ENCODE results near the gene RAD51B. TPM values are rescaled to one million over a fixed set of nuclear protein-coding genes. Genes with fewer than 3 reads are reported as not detected.
A peak's percentile ranks its signal among the peaks of the same experiment; 100 is the strongest.
"Not testable (repeated sequence)": the region's sequence is repeated elsewhere in the genome, so short reads cannot be mapped to it uniquely, and the experiment has no call there.

Gene RAD51B
- total RNA-seq, 2 donors from 2014 or later: 22.8 to 33.8 TPM

DNA sequence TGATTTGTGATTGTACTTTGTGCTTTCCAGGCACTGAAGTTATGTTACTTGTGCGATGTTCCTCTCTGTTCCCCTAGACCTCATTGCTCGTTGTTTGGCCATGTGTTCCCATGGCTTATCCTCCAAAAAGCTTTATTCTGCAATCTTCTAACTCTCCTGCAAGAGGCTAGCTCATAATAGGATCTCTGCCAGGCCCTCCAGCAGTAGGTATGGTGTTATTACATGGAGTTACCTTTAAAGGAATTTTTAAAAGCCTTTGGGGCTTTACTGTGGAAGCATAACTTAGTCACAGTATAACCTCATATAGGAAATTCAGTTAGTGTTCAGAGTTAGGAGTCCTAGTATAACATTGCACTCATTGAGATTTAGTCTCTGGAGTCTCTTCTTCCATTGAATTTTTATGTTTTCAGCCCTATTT, 292.3 kb downstream of the RAD51B start:
- Histone ChIP-seq H3K27ac (ENCODE audit: low read depth, low read length) (peak overlapping the region; percentile 21), H3K9ac (ENCODE audit: extremely low read depth, low read length, poor library complexity, severe bottlenecking) (no peak overlapping the region), H3K9me3 (ENCODE audit: control insufficient read depth, low read length) (no peaks in the 10 kb centered on the region), H3K36me3 (ENCODE audit: control insufficient read depth, insufficient read depth, low read length) (no peaks in the 10 kb centered on the region), H3K4me1 (ENCODE audit: control insufficient read depth, insufficient read depth, low read length) (peaks cover 6% of the 10 kb centered on the region), H3K4me3 (ENCODE audit: low read length) (no peak overlapping the region), H3K27me3 (ENCODE audit: control insufficient read depth, insufficient read depth, low read length, poor library complexity, severe bottlenecking) (peaks cover 5% of the 10 kb centered on the region)
- H3K27ac Mint-ChIP-seq: no peak overlapping the region
- 60 to 88% methylated on average over 1 to 2 of the region's 2 CpGs for WGBS, 2 experiments (ENCODE audit: insufficient coverage in 1 of 2, insufficient read length in 1 of 2)
- DNase-seq: no peak
- H3K4me1 Mint-ChIP-seq: peaks cover 16% of the 10 kb centered on the region
- no peaks in the 10 kb centered on the region for H3K9me3 Mint-ChIP-seq
- H3K27me3 Mint-ChIP-seq (ENCODE audit: insufficient read depth): peaks cover 7% of the 10 kb centered on the region
- no peaks in the 10 kb centered on the region for H3K36me3 Mint-ChIP-seq (ENCODE audit: low read depth)
- H3K4me3 Mint-ChIP-seq: no peak overlapping the region
- TF ChIP-seq, protein P1, sequence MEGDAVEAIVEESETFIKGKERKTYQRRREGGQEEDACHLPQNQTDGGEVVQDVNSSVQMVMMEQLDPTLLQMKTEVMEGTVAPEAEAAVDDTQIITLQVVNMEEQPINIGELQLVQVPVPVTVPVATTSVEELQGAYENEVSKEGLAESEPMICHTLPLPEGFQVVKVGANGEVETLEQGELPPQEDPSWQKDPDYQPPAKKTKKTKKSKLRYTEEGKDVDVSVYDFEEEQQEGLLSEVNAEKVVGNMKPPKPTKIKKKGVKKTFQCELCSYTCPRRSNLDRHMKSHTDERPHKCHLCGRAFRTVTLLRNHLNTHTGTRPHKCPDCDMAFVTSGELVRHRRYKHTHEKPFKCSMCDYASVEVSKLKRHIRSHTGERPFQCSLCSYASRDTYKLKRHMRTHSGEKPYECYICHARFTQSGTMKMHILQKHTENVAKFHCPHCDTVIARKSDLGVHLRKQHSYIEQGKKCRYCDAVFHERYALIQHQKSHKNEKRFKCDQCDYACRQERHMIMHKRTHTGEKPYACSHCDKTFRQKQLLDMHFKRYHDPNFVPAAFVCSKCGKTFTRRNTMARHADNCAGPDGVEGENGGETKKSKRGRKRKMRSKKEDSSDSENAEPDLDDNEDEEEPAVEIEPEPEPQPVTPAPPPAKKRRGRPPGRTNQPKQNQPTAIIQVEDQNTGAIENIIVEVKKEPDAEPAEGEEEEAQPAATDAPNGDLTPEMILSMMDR (conservative IDR thresholded peaks at IDR 0.05): no peak

DNA sequence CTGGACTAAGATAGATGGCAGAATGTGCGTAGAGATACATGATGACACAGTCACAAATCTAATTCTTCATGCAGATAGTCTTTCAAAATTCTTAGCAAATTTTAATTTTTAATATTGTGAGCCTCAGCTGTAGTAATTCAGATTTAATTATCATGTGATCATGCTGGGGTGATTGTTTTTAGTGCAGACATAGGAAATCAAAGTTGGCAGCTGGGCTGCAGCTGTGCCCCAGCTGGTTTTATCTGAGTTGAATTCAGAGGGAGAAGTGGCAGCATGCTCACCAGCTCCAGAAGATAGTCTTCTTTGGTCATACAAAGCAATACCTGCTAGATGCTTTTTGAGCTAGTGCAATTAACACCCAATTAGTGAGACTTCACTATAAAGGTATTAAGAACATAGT, 292.9 kb downstream of the RAD51B start:
- Histone ChIP-seq H3K9ac (ENCODE audit: extremely low read depth, low read length, poor library complexity, severe bottlenecking) (no peak overlapping the region), H3K36me3 (ENCODE audit: control insufficient read depth, insufficient read depth, low read length) (no peaks in the 10 kb centered on the region), H3K4me3 (ENCODE audit: low read length) (no peak overlapping the region), H3K27me3 (ENCODE audit: control insufficient read depth, insufficient read depth, low read length, poor library complexity, severe bottlenecking) (no peaks in the 10 kb centered on the region), H3K9me3 (ENCODE audit: control insufficient read depth, low read length) (no peaks in the 10 kb centered on the region), H3K27ac (ENCODE audit: low read depth, low read length) (no peak overlapping the region), H3K4me1 (ENCODE audit: control insufficient read depth, insufficient read depth, low read length) (peaks cover 6% of the 10 kb centered on the region)
- Mint-ChIP-seq H3K4me3 (no peak overlapping the region), H3K4me1 (peaks cover 16% of the 10 kb centered on the region), H3K27me3 (ENCODE audit: insufficient read depth) (peaks cover 3% of the 10 kb centered on the region), H3K27ac (no peak overlapping the region), H3K9me3 (no peaks in the 10 kb centered on the region), H3K36me3 (ENCODE audit: low read depth) (no peaks in the 10 kb centered on the region)
- WGBS, 2 experiments (ENCODE audit: insufficient coverage in 1 of 2, insufficient read length in 1 of 2): 100% methylated on average over 1 of the region's 1 CpG; no CpG with 5 or more reads in 1 of the 2 experiments
- TF ChIP-seq, protein P1 (conservative IDR thresholded peaks at IDR 0.05): no peak
- no peak for DNase-seq

- no peaks in the 10 kb centered on the region for H3K9me3 Mint-ChIP-seq
- Histone ChIP-seq H3K9me3 (ENCODE audit: control insufficient read depth, low read length) (no peaks in the 10 kb centered on the region), H3K9ac (ENCODE audit: extremely low read depth, low read length, poor library complexity, severe bottlenecking) (no peak overlapping the region), H3K36me3 (ENCODE audit: control insufficient read depth, insufficient read depth, low read length) (no peaks in the 10 kb centered on the region), H3K27me3 (ENCODE audit: control insufficient read depth, insufficient read depth, low read length, poor library complexity, severe bottlenecking) (no peaks in the 10 kb centered on the region), H3K4me3 (ENCODE audit: low read length) (peak overlapping the region; percentile 4), H3K27ac (ENCODE audit: low read depth, low read length) (peak overlapping the region; percentile 4), H3K4me1 (ENCODE audit: control insufficient read depth, insufficient read depth, low read length) (peaks cover 6% of the 10 kb centered on the region)
- H3K4me1 Mint-ChIP-seq: peaks cover 16% of the 10 kb centered on the region
- no peak for DNase-seq
- 79% methylated on average over 3 of the region's 3 CpGs; no CpG with 5 or more reads in 1 of the 2 experiments for WGBS, 2 experiments (ENCODE audit: insufficient coverage in 1 of 2, insufficient read length in 1 of 2)
- H3K27ac Mint-ChIP-seq: no peak overlapping the region
- peaks cover 3% of the 10 kb centered on the region for H3K27me3 Mint-ChIP-seq (ENCODE audit: insufficient read depth)
- no peak overlapping the region for H3K4me3 Mint-ChIP-seq
- TF ChIP-seq, protein P1 (conservative IDR thresholded peaks at IDR 0.05): no peak
- no peaks in the 10 kb centered on the region for H3K36me3 Mint-ChIP-seq (ENCODE audit: low read depth)
Measured at GRCh38 chr14:68113343-68113930, 293.9 kb downstream of the RAD51B start.

GRCh38 chr14:68115952-68116351, 296.4 kb downstream of the RAD51B start:
- H3K4me3 ChIP-seq (ENCODE audit: low read length); H3K36me3 ChIP-seq (ENCODE audit: control insufficient read depth, insufficient read depth, low read length); H3K27ac Mint-ChIP-seq; H3K4me3 Mint-ChIP-seq; H3K27me3 Mint-ChIP-seq (ENCODE audit: insufficient read depth); H3K9me3 ChIP-seq (ENCODE audit: control insufficient read depth, low read length); H3K27ac ChIP-seq (ENCODE audit: low read depth, low read length); H3K36me3 Mint-ChIP-seq (ENCODE audit: low read depth); H3K4me1 ChIP-seq (ENCODE audit: control insufficient read depth, insufficient read depth, low read length); DNase-seq; H3K27me3 ChIP-seq (ENCODE audit: control insufficient read depth, insufficient read depth, low read length, poor library complexity, severe bottlenecking); H3K9me3 Mint-ChIP-seq; H3K9ac ChIP-seq (ENCODE audit: extremely low read depth, low read length, poor library complexity, severe bottlenecking): not testable (repeated sequence)
- H3K4me1 Mint-ChIP-seq: peaks cover 16% of the 10 kb centered on the region

All from endodermal cell (in vitro differentiated cells).